COLO829 (cell line): ENCODE measurements around the gene HOXD9.

Experiments
- DNase-seq: peaks from one replicate; pipeline ENCODE4 v3.0.0; 2012; ENCODE audit warnings: low spot score

Gene HOXD9

DNA sequence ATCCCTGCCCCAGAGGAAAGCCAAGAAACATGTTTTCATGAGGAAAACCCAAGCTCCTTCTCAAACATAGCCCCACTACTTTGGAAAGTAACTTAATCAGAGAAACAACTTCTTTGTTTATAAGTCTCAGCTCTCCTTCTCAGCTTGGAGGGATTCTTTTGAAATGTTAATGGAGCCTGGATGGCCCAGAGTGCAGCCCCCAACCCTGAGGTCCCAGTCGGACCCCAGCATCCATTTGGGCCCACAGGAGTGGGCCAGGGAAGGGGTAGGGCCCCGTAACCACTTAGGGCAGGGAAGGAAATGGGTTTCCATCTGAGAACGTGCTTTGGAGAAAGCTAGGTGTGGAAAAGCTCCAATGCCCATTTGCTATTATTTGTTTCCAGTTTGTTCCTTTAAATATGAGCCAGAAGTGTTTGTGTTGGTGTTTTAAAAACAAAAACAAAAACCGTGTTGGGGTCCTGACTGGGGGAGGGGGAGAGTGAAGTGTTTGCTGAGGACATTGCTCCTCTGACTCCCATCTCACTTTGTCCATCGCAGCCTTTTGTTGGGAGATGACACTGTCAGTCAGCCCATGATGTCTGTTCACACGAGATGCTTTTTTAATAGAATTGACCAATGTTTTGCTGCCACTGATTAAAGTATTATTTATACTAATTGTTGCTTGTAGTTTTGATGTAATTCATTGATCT is 33.0 kb downstream of the HOXD9 start:
- no peak for DNase-seq

DNA sequence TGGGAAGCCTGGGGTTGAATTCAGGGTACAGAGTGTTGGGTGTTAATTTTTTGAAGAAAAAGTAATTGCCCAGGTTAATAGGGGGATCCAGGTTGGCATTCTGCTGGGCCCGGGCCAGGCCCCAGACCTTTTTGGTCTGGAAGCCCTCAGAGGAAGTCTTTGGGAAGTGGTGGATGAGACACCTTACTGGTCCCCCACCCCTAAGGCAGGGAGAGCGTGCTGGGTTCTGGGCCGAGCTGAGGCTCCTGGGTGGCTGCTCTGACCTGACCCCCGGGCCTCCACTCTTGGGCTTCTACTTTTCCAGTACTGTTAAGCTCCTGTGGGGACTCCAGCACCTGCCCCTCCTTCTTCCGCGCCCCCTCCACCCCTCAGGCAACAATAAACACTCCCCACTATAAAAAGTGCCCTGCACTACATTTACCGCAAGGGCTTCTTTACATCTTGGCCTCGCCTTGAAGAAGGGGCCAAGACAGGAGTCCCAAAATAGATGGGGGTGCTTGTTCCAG is 33.8 kb downstream of the HOXD9 start:
- no peak for DNase-seq

DNA sequence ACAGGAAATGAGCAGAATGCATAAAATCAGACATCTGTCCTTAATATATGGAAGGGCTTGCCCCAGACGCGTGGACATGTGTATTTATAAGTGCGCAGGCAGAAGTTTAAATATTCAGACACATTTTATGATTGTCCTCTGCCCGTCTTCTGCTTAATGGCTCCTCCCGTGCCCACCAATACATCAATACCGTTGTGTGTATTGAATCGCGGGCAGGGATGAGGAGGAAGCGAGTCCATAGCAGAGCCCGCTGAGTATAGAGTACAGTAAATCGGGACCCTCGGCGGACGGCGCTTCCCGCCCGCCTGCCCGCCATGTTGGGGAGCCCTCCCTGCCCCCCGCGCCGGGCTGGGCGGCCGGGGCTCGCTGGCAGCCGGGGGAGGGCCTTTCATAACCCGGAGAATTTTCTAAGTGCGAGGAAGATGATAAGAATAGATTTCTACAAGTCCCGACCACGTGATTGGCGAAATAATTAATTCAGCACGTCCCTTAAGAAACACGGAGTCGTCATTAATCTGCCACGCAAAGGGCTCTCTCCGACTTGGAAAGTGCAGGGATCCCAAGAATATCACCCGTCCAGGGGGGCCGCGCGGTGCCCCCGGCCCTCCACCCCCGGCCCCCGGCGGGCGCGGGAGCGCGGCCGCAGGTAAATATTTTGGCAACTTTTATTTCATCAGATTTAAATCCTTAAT is 34.4 kb downstream of the HOXD9 start, which contains the start of gene HOXD3:
Gene HOXD3 (plus strand): TSS at position 501 of the 692 bp plus-strand sequence. CDS start 11,808 bp downstream, outside the sequence.
- no peak for DNase-seq

DNA sequence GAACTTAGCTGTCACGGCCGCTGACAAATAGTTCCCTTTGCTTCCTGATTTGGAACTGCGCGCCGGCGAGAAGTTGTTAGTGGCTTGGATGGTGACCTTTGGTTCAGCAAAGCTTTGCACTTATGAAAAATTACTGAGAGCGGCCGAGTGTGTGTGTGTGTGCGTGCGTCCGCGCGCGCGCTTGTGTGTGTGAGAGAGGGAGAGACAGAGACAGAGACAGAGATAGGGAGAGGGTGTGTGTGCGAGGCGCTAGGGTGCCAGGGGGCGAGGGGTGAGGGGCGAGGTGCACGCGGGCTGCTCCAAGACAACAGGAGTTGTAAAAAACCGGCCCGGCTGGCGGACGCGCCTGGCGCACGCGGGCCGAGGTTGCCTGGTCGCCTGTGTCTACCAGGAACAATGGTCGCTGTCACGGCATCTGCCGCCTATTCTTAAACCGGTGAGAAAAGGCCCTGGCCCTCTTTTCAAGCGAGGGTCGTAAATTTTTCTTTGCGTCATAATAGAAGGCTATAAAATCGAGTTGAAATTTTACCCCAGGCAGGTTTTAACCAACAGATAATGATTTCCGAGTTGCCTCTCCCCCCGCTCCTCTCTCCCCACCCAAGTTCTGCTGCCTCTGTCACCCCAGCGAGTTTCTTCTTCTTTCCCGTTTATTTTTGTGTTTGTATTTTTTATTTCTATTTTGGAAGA is 35.1 kb downstream of the HOXD9 start:
- DNase-seq: no peak

DNA sequence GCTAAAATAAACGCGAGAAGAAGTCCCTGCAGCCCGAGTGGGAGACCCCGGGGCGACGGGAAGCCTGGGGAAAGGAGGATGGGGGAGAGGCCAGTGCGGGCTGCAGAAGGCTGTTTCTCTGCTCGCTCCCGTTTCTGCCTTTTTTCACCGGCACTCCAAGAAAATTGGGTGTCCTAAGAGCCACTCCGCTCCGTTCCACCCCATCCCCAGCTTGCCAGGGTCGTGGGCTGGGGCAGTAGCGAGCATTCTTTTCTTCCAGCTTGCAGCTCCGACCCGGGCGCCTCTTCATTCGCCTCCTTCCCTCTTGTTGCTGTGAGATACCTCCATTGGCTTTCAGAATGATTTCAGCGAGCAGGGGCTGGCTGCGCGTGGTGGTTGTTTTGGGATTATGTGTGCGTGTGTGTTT is 35.7 kb downstream of the HOXD9 start:
- DNase-seq: no peak

DNA sequence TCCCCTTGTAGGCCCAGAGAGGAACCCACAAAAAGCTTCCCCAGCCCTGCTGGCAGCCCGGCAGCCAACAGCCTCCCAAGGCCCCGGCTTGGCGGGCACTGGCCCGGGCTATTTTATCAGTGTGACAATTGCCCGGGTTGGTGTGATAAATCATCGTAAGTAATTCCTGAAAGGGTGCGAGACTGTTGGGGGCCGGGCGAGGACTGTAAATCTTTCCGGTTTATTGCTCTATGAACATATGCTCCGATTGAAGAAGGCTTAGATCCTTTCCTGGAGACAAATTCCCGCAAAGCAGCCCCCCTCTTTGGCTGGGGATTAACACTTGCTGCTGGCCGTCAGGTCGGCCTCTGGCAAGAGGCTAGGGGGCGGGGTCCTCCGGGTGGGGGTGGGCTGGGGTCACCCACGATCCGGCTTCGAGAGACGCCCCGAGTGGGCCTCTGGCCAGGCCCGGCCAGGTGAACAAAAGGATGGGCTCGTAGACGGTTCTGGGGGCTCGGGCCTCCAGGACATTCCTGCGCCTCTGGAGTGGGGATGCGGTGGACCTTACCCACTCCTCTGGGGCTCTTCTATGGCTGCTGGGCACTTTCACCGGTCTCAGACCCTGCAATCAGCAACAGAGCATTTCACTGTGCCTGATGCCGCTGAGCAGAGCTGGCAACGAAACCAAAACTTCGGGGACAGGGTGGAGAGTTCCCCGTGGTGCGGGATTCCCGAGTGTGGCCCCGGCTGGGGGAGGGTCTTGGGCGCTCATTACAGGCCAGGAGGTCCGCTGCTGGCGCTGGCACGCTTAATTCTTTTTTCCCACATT is 36.5 kb downstream of the HOXD9 start:
- no peak for DNase-seq

DNA sequence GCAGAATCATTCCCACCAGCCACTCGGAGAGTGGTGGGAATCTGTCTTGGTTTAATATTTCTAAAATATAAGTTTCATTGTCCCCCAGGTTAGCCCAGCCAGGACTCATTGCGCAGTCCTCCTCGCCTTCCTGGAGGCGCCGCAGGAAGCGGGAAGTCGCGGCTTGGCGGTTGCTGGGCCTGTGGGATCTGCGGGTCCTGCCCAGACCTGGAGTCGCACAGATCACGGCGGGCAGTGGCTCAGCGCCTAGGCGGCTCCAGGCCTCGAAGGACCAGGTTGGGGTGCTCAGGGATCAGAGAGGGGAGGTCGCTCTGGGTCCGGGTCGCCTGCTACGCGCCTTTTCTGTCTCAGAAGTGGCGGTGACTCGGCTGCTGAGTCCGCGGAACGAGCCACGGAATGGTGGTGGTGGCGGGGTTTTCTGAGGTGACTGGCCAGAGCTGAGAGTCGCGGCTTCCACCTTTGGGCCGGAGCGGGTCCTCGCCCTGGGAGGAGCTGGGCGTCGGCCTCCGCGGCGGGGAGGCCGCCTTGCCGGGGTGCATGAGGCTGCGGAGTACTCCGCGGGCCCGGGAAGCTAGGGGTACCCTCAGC is 37.2 kb downstream of the HOXD9 start:
- no peak for DNase-seq

DNA sequence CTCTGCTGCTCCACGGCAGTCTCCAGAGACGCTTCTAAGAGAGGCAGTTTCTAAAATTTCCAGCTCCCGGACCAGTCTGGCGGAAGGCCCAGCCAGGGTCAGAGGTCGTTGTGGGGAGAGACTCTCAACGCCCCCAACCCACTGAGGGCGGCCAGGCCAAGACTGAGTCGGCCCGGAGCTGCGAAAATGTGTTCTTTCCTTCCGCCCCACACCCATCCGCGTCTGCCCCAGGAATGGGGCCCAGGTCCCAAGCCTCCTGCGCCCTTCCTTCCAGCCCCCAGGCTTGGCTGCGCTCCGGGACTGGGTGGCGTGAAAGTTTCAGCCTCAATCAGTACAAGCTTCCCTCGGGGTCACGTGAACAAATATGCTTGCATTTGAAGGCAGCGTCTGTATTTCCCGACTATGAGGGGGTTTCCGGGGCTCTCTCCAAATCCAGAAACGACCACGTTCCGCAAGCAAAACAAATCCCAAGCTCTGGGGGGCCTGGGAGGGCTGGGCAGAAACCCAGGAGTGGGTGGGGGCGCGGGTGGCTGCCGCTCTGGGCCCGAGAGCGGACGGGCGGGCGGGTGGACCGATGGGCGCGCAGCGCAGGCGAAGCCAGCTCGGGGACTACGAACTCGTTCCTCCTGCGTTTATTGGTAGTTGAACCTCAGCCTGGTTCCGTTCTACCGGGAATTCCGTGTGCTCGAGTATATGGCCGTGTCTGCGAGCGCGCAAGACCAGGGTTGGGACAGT is 37.9 kb downstream of the HOXD9 start:
- DNase-seq: no peak

DNA sequence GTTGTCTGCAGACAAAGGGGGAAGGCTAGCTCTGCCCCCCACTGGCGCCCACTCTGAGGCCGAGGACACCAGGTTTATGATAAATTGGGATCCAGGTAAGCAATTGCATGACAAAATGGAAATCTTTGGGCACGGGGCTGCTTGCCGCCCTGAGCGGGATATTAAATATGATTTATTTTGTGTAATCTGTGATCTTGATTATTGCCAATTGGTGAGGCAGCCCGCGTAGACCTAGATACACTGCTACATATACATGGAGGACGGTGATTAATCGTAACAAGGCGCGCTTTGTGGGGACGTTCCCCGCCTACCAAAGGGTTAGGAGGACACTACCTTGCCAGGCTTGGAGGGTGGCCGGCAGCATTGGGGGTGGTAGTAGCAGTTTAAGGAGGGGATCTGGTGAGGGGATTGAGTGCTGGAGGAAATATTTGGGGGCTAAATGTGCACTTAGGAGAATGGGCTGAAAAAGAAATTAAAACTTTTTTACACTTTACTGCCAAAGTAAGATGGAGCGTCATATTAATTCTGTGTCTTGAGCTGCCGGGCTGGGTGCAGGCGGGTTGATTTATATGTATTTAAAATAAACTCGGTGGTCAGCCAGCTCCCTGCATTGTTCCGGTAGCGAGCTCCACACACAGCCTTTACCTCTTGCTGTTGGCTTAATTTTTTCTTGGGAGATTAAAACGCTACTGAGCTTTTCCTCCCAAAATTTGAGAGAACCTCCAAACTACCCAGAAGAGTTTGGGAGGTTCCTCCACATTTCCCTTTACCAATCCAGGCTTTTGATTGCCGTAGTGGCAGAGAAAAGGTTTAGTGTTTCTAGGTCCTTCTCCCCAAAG is 38.7 kb downstream of the HOXD9 start:
- DNase-seq: no peak

DNA sequence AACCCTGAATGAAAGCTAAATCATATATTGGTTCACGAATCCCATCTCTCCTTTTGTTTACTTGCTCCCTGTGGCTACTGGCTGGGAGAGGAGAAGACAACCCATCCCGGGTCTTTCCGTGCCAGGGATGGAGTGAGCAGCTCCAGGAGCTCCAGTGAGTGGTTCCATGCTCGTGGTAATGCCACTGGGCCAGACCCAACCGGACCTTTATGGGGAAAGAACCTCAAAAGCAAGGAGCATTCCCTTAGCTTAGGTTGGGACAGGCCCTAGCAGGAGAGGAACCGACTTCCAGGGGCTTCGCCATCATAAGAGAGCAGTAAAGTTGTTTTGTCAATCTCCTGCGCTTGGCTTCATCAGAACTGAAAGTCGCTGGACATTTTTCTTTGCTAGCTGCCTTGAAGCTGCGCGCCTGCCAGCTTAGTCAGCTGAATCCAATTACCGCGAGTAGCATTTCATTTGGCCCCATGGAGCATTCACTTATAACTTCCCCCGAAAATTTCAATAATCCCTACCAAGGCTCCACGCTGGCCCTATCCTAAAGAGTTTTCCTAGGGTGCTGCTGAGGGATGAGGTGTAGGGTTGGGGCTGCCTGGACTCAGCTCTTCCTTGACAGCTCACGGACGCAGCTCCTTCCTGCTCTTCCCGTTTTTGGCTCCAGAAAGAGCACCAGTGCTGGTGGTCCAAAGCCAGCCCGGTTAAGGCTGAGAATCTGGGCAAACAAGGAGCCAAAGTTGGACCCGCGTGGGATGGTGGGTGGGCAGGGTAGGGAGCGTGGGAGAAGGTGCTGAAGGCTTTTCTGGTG is 39.5 kb downstream of the HOXD9 start:
- DNase-seq: no peak

DNA sequence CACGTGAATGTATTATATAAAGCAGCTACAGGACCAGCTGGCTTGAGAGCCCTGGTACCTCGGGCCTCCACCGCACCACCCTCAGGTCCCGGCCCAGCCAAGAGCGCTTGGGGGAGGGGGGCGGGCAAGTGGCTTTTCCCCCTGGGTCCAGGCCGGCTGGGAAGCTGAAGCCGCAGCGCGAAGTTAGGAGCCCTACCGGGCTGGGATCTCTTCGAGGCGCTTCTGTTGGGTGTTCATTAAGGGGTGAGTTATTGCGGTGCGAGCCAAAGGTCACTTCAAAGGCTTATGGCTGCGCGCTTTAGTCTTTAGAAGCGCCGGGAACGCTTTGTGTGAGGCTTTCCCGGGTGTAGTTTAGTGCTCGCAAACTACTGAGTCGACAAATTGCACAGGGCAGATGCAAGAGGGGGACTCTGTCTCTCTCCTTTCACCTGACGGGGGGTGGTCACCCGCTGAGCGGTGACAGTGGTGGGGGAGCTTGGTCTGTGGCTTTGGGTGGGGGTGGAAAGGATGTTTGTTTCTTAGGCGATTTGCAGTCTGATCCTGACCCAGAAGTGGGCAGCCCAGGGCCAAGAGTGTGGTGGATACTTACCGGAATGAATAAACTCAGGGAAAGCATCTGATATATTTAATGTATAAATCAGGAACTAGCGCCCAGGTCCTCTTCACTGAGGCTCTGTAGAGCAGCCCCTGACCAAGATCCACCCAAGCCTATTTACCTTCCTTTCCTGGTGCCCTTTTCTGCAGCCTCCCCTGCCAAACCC is 40.6 kb downstream of the HOXD9 start:
- DNase-seq: no peak

DNA sequence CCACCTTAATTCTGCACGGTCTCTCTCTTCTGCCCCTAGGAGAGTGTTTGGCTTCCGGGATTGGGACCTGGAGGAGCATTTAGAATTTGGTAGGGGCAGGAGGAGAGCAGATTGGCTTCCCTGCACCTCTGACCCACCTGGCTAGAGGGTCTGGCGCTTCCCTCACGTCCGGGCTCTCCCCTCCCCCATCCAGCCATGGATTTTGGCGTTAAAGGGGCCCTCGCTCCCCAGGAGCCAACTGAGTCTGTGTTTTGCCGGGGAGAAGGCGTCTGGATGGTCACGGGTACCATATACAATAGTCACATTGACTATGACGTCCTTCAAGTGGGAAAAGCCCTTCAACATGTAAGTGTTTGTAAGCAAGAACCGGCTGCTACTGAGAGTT is 41.1 kb downstream of the HOXD9 start:
- no peak for DNase-seq

DNA sequence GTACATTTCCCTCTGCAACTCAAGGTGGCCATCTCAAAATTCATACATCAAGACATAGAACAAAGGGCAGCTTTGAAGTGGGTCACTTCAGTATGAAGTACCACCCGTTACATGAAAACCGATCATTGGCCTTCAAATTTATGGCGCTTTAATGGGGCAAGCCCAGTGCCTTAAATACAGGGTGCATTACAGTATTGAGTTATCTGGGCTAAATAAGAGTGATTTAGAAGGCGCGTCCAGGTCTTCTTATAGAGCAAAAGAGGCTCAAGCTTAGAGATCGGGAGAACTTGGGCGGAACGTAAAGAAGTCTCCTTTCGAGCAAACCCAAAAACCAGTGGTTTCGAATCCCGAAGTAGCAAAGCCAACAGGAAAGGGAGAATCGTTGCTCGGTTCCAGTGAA is 41.7 kb downstream of the HOXD9 start:
- no peak for DNase-seq

DNA sequence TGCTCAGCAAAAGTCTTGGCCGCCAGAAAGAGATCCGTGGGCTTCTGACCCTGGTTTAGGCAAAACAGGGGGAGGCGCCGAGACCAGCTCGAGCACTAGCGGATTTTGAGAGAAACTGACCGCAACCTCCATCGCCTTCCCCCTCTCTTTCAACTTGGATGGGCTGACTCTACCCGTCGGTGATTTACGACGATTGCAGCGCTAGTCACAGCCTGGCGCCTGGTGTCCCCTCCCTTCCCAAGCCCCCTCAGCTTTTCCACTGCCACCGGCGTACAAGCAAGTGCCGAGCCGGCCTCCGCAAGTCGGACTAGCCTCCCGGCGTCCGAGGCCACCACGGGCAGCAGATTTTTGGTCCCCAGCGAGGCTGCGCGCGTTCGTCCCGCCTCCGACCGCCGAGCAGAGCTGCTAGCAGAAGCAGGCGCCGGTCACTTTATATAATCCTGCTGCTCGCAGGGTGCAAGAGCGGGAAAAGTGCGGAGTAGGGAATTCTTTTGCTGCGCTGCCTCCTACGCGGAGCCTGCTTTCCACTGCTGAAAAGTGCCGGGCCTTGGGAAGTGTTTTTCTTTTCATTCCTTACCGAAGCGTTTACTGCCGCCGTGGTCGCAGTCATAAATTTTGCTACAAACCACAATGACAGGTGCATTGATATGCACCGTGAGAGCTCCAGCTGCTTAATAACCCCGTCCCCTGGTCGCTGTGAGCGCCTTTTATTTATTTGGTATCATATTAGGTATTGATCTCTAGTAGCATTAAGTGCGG is 42.3 kb downstream of the HOXD9 start:
- DNase-seq: no peak

DNA sequence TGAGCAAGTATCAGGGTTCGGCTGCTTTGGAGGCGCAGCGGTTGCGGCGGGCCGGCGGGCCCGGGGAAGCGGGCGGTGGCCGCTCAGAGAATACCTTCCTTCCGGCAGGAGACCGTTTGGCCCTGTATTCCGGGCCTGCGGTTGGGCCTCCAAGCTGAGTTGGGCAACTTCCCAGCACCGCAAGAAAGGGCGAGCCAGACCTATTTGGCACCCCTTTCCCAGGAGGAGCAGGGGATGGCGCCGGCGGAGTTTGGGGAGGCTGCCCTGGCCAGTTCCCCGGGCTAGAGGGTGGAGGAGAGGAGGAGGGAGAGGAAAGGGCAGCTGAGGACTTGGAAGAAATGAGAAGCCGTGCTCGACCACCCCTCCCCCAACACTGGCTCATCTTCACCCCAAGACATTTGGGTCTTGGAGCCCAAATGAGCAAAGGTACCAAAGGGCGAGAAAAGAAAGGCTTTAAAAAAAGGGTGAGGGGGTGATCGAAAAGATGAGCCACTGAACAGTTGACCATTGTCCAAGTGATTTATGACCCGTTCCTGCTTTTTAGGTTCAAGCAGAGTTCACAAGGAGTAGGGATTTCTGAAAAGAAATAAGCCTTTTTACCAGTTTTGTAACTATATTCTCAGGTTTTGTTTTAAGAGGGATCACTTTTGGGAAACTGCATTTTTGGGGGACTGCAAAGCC is 43.0 kb downstream of the HOXD9 start:
- peak; percentile 42 for DNase-seq

DNA sequence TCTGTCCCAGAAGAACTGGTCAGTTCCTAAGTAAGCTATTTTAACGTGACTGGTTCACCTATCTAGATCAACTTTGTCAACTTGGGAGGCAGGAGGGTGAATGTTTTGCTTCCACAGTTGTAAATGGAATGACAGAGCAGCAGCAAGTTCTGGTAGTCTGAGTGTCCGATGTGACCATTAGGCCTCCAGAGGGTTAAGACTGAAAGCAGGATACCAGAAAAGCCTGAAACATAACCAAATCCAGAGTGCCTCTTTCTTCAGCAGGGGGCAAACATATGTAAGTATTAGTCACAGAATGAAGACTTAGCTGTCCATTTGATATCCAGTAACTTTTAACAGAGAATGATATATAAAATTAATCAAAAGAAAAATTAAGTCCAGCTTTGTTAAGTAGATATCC is 43.8 kb downstream of the HOXD9 start:
- DNase-seq: no peak

DNA sequence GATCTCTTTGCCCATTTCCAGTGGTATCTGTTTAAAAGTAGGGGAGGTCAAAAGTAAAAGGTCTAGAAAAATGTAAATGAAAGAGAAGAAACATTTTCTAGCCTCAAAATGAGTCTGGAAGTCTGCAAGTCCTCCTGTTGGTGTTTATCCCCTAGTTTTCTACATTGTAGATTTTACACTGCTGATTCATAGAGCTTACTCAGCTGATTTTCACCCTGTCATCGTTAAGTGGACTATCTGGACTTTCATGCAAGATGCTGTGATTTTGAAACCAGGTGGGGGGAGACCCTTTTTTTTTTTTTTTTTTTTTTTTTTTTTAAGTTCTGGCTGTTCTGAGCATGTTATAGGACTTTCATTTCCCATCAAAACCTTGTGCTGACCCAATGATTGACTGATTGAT is 44.9 kb downstream of the HOXD9 start:
- DNase-seq: no peak
